ENCODE measurements around the gene BRAT1.

The BRAT1 gene

DNA sequence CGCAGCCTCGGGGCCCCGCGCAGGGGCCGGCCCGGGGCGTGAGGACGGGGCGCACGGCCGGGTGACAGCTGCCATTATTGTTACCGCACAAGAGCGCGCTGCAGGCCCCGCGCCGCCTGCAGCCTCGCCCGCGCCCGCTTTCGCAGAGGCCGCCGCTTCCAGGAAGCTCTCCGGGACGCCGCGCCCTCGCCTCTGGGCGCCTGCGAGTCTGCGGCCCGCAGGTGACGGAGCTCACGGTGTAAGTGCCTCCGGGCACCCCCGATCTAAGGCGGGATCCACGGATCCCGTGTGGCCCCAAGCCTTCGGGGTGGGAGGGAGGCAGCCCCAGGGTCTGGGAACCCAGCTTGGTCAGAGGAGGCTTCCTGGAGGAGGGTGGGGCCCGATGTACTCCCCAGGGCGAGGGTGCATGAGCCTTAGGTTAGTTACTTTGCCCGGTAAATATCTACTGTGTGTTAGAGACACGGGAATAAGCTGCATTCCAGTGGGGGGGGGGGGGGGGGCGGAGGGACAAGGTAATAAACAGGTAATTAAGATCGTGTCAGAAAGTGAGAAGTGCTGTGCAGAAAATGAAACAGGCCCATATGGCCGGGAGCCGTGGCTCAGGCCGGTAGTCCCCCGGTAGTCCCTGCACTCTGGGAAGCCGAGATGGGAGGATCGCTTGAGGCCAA, 4.1 kb upstream of the BRAT1 start:
- DNase-seq: no peak

DNA sequence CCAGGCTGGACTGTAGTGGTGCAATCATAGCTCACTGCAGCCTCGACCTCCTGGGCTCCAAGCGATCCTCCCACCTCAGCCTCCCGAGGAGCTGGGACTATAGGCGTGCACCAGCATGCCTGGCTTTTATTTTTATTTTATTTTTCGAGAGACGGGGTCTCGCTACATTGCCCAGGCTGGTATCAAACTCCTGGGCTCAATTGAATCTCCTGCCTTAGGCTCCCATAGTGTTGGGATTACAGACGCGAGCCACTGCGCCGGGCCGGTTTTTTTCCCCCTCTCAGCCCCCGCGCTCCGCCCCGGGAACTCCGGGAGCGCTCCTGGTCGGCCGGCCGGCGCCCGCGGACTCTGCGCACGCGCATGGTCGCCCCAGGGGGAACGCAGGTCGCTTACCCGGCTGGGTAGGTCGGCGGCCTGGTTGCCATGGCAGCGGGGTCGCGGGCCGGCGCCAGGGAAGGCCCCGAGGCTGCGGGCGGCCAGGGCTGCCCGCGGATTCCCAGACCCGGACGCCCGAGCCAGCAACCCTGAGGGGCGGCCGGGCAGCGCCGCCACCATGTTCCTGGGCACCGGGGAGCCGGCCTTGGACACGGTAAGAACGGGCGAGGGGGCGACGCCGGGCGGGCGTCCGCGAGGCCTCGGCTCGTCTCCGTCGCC, 3.4 kb upstream of the BRAT1 start, which contains the start of gene IQCE:
IQCE (plus strand) TSS at position 351 of the 654 bp plus-strand sequence; CDS start at position 554, 203 bp downstream.
- peak; percentile 76 for DNase-seq

DNA sequence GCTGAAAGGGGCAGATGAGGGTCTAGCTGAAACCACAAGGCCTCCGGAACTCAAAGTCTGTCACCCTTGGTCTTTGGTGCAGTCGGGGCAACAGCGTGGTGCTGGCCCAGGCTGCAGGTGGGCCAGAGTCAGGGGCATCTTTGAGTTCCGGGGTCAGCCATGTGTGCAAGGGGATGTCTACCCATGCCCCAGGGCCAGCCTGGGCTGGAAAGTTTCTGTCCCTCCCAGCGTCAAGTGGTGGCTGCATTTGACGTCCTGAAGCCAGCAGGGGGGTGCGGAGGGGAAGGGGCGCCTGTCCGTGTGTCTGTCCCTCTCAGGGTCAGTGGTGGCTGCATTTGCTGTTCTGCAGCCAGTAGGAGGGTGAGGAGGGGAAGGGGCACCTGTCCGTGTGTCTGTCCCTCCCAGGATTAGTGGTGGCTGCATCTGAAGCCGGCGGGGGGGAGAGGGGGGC, 638 bp downstream of the BRAT1 start:
- no peak for DNase-seq

DNA sequence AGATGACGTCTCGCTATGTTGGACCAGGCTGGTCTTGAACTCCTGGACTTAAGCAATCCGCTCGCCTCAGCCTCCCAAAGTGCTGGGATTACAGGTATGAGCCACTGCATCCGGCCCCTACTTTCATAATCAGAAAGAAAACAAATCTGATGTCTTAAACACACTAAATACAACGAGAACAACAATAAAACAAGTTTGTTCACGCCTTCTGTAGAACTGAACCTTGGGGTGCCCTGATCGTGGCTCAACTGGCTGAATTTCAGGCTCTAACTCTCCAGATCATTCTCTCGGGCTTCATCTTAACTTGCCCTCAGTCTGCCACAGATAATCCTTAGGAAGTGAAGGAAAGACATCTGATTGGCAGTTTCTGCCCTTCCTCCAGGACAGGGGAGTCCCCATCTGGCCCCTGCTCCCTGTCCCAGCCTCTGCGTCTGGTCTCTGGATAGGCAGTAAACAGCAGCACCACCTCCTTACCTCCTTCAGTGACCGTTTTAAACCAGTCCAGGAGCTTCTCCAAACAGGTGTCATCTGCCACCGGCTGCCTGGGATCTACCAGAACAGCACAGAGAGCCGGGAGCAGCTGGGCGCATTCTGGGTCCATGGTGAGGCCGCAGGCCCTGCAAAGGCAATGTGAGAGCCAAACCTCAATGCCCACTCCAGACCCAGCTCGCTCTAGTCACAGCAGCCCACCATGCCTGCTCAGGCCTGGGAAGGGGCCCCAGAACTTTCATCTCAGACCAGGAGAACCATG, 1.3 kb downstream of the BRAT1 start:
- DNase-seq: no peak

DNA sequence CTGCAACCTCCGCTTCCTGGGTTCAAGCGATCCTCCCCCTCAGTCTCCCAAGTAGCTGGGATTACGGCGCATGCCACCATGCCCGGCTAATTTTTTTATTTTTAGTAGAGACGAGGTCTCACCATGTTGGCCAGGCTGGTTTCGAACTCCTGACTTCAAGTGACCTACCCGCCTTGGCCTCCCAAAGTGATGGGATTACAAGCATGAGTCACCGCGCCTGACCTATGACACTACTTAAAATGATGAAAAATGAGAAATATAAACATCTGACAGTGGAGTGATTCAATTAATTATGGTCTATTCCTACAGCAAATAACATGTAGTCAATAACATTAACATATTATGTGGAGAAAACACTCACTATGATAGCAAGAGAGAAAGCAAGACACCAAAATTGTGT, 2.2 kb downstream of the BRAT1 start:
- no peak for DNase-seq

DNA sequence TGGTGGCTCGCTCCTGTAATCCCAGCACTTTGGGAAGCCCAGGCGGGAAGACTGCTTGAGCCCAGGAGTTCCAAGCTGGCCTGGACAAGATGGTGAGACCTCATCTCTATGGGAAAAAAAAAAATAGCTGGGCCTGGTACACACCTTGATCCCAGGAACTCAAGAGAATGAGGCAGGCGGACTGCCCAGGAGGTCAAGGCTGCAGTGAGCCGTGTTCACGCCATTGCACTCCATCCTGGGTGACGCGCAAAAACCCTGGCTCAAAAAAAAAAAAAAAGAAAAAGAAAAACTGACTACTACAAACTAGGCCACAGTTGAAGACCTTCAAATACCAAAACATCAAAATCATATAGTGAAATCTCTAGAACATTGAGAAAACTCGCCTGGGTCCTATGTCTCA, 3.9 kb downstream of the BRAT1 start:
- no peak for DNase-seq

DNA sequence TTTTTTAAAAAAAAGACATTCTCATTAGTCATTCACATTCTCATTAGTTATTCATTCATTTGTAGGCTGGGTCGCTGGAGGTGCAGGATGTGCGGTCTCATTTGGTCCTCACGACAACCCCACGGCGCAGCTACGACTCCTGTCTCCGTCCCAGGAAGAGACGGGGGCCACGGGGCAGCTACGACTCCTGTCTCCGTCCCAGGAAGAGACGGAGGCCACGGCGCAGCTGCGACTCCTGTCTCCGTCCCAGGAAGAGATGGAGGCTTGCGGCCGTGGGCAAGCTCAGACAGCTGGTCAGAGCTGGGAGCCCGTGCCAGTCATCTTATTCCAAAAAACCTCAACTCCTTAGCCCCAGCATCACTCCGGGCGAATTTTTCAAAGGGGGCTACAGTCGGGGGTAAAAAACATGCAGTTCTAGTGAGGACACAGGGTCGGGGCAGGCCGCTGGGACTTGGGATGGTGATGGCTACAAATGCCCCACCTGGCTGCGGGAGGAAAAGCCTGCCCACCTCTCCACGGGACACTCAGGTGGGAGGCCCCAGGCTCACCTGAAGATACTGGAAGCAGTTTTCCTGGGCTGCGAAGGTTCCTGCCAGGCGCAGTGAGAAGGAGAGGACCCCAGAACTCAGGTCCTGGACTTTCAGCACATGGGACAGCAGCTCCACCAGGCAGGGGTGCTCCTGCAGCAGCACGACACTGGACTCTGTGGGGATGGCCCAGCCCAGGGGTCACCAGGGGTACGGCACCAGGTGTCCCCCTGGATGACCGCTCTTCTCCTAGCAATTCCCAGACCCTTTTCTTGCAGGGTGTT, 8.3 kb downstream of the BRAT1 start:
- no peak for DNase-seq

DNA sequence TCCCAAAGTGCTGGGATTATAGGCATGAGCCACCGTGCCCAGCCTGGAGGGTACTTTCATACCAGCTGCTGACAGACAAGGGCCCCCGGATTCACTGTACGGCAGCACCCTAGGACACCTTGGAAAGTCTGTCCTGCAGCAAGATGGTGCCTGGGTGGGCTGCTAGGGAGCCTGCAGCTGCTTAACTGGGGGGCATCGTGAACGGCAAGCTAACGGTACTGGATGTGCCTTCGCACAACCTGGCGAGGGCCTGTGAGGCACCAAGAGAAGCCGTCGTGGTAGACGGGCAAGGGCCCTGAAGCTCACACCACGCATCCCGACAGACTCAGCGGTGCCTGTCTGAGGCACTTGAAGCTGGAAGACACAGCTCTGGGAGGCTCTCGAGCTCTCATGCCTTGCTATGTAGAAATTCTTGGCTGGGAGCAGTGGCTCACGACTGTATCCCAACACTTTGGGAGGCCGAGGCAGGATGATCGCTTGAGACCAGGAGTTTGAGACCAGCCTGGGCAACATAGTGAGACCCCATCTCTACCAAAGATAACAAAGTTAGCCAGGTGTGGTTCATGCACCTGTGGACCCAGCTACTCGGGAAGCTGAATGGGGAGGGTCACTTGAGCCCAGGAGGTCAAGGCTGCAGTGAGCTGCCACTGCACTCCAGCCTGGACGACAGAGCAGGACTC, 9.4 kb downstream of the BRAT1 start:
- no peak for DNase-seq

DNA sequence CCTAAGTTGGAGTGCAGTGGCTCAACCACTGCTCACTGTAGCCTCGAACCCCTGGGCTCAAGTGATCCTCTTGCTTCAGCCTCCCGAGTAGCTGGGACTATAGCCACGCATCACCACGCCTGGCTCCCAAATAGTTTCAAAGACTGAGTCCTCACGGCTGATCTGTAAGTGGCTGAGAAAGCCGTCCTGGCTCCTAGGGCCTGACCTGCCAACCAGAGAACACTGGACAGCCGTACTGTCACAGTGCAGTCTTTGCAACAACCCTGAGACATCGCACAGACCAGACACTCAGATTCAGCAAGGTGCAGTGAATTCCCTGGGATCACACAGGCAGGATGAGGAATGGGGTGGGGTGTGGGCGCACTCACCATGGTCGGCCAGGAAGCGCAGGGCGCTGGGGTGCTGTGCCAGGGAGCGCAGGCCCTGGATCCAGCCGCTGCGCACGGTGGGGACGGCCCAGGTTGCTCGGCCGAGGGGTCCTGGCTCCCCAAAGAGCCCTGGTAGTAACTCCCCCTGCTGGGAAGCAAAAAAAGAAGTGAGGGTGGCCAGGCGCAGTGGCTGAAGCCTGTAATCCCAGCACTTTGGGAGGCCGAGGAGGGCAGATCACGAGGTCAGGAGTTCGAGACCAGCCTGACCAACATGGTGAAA, 10.7 kb downstream of the BRAT1 start:
- DNase-seq: no peak

DNA sequence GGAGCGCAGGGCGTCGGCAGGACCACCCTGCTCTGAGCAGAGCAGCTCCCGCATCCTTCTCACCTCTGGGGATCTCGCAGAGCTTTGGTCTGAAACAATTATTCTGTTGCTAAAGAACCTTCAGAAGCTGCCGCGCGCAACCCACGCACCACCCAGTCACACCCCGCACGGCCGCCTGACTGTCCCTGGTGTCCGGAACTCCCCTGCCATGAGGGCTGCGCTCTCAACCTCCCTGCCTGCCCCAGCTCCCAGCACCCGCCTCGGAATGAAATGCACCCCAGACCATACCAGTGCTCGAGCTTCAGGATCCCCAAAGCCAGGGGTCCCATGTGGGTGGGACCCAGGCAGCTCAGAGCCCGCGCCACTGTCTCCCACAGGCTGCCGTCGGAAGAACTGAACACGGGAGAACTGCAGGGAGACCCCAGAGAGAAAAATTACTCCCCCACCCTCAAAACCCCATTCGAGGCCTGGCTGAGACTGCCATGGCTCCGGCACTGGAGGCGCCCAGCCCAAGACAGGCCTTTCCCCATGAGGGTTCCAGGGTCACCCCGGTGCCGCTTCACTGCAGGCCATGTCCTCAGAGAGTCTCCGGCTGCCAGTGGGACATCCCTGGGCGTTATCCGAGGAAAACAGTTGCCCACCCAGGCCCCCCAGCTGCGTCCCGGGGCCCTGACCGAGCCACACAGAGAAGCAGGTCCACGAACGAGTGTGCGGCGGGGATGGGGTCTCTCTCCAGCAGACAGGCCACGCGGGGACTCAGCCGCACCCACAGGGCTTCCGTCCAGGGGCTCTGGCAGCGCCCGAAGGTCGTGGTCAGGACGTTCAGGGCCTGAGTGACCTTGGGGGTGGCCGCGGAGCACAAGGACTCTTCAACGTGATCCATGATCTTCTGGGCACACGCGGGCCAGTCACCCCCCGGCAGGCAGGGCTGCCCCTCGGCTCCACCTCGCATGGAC, 12.1 kb downstream of the BRAT1 start:
- DNase-seq: no peak

DNA sequence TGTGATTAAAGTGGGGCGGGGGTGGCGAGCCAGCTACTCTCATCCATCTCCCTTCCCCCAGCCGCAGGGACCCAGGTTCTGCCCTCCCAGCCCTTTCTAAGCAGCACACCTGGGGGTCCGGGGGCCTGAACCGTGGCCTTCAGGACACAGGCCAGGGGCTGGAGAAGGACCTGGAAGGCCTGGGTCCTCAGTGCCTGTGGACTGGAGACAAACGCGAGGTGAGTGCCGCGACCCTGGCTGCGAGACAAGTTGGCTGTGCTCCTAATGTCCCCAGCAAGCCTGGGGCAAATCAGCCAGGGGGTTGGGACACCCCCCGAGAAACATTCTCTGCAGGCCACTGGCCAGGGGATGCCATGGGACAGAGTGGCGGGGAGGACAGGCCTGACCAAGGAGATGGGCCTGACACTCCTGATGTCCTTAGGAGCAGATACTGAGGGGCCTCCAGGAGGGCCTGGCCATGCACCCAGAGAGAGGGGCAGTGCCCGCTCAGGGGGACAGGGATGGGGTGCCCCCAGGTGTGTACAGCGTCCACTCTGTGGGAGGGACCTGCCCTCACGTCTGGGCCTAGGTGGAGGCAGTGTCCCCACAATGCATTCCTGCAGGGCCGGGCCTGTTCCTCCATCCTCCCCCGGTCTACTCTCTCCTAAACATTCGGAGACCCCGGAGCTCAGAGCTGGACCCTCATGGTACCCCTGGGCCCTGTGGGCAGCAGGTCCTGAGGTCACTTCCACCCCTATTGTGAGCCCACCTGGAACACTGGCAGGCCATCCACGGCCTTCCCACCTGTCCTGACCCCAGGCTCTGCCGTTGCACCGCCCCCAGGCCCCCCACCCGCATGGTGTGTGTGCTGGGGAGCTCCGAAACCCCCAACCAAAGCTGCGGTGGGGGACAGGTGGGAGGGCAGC, 13.1 kb downstream of the BRAT1 start:
- no peak for DNase-seq

DNA sequence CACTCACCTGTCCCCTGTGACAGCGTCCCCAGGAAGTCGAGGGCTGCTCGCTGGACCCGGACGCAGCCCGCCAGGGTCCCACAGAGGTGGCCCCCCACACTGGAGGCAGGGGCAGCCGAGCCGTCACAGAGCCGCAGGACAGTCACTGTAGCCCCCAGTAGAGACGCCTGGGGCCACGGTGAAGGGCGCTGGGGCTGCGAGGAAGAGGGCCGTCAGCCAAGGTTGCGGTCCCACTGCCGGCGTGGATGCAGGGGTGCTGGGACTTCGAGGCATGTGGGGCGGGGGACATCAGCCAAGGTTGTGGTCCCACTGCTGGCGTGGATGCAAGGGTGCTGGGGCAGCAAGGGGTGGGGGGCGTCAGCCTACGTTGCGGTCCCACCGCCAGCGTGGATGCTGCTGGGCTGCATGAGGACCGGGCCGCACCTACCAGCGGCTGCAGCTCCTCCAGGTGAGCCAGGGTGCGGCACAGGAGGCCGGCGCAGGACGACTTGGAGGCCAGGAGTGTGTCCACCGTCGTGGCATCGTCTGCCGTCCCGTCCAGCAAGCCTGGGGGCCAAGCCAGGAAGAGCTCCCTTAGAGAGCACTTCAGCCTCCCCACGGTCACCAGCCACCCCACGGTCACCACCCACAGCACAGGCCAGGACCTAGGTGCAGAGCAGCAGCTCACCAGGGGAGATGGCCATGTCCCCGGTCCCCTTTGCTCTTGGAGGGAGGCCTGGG, 13.9 kb downstream of the BRAT1 start:
- DNase-seq: no peak

DNA sequence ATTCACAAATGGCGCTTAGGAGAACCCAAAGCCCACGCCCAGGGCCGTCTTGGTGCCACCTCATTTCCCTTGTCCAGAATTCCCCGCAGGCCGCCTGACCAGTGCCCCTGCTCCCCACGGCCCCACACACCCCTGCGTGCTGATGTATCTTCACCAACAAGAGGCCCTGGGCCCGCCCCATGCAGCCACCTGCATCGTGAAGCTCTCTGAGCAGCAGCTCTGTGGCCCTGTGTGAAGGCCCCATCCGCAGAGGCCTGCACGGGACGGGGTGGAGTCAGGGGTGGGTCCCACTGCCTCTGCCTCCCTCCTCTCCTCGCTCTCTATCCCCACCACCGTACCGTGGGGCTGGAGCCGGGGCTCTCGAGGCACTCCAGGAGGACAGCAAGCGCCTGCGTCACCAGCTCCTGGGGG, 14.7 kb downstream of the BRAT1 start:
- no peak for DNase-seq

DNA sequence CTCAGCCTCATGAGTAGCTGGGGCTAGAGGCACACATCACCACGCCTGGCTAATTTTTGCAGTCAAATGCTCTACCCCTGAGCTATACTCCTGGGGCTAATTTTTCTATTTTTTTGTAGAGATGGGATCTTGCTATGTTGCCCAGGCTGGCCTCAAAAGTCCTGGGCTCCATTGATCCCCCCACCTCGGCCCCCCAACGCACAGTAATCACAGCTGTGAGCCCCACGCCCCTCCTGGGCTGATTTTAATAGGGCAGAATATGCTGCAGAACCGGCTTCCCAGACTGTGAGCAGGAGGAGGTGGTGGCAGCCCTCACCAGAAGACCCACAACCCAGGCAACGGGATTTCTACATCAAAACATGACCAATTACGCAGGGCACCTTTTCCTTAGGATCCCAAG, 15.2 kb downstream of the BRAT1 start:
- DNase-seq: no peak

DNA sequence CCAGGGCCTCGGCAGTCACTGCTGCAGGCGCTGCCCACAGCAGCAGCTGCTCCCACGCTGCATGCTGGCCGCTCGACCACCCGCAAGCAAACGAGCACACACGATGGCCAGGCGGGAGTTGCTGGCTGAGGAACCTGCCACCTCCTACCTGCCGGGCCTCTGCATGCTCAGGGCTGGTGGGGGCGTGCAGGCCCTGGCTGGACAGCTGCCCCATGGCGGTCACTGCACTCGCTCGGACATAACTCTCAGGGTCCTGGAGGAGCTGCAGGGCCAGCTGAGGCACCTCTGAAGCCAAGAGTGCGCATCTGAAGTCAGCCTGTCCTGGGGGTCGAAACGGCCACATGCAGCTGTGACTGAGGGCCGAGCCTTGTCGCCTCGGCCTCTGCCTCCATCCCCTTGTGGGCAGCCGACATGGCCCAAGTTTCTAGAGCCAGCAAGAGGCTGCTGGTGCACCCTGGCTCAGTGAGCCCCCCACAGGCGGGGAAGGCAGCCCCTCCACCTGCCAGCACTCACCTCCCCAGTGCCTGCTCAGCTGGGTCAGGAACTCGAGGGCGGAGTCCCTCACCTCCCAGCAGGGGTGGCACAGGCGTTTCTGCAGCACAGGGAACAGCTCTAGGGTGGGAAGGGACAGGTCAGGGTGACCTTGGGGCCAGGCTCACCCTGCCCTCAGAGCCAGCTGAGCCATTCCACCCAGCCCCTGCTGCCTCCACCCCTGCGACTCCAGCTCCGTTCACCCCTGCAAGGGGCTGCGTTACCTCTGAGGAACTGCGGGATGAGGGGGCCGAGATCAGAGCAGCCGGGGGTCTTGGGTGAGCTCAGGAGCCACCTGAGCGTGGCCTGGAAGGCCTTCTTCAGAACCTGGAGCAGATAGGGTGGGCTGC, 16.1 kb downstream of the BRAT1 start:
- DNase-seq: no peak

DNA sequence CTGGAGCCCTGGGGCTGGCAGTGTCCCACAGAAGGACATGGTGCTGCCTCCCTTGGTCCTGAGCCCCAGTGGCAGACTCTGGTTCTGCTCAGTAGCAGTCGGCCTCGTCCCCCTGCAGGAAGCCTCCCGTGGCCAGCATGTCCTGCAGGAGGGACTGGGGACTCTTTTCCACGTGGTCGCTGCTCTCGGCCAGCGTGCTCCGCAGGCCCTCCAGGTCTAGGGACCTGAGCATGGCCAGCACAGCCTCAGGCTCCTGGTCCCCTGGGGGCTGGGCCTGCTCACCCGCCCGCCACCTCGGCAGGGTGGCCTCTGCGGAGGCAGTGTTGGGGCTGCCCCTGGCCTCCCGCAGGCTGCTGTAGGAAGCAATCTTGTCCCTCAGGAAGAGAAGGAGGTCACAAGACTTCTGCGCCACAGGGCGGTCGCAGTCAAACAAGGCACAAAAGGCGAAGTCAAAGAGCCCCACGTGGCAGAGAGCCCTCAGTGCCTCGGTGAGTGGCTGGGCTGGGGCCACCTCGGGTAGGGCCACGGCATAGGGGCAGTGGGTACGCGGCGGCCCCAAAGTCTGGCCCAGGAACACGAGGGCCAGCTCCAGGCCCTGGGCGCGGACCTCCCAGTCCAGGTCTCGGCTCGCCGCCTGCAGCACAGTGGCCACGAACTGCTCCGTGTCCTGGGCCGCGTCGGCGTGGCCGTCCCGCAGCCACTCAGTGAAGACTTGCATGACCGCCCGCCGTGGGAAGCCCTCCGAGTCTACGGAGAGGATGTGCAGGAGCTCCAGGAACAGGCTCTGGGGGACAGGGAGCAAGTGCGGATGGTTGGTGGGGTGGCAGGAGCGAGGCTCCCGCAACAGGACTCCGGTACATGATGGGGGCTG, 17.1 kb downstream of the BRAT1 start:
- no peak for DNase-seq
